ENCODE results near the gene DCAKD. TPM values are rescaled to one million over a fixed set of nuclear protein-coding genes. Genes with fewer than 3 reads are reported as not detected.

Gene DCAKD
- total and polyA plus RNA-seq, 7 donors: 6.4 to 14.2 (median 10.3) TPM

DNA sequence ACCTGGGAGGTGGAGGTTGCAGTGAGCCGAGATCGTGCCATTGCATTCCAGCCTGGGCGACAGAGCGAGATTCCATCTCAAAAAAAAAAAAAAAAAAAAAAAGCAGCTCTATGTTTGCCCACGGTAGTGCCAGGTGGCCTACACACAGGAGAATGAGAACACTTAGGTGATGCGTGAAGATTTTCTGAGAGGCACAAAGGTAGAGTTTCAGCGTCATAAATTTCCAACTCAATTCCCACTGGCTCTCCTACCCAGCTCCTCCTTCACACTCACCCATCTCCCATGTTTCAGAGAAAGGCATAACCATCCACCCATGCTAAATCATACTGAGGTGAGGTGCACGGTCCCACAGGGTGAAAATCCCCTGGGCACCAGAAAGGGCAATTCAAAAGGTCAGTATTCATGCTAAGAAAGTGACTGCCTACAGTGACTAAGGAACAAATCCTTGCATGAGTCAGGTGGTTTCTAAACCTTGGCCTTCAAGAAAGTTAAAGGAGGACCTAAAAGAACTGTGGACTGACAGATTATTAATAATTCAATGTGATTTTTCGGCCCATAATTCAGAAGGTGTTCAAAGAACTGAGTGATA, 4.8 kb downstream of the DCAKD start:
- ATAC-seq (no peak), DNase-seq (no peak)
- Histone ChIP-seq H3K4me3 (no peak overlapping the region), H3K27ac (no peak overlapping the region), H3K9me3 (no peaks in the 10 kb centered on the region), H3K4me1 (peaks cover 38% of the 10 kb centered on the region), H3K27me3 (ENCODE audit: insufficient read depth in 3 of 3, low read length in 2 of 3) (no peaks in the 10 kb centered on the region), H3K36me3 (ENCODE audit: insufficient read depth in 1 of 2, low read depth in 1 of 2) (no peaks in the 10 kb centered on the region)
- TF ChIP-seq, protein P1, sequence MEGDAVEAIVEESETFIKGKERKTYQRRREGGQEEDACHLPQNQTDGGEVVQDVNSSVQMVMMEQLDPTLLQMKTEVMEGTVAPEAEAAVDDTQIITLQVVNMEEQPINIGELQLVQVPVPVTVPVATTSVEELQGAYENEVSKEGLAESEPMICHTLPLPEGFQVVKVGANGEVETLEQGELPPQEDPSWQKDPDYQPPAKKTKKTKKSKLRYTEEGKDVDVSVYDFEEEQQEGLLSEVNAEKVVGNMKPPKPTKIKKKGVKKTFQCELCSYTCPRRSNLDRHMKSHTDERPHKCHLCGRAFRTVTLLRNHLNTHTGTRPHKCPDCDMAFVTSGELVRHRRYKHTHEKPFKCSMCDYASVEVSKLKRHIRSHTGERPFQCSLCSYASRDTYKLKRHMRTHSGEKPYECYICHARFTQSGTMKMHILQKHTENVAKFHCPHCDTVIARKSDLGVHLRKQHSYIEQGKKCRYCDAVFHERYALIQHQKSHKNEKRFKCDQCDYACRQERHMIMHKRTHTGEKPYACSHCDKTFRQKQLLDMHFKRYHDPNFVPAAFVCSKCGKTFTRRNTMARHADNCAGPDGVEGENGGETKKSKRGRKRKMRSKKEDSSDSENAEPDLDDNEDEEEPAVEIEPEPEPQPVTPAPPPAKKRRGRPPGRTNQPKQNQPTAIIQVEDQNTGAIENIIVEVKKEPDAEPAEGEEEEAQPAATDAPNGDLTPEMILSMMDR (IDR thresholded peaks at IDR 0.05): no peak
- intact Hi-C loops (cut with DNase I): loop anchor here in 1 of 2 donors (10.0 kb wide), 1 partner anchor 158 kb away; no protein-coding TSS in a partner anchor
- 73 to 91% (median 85%) methylated on average over 8 to 9 of the region's 9 CpGs for WGBS, 3 donors

DNA sequence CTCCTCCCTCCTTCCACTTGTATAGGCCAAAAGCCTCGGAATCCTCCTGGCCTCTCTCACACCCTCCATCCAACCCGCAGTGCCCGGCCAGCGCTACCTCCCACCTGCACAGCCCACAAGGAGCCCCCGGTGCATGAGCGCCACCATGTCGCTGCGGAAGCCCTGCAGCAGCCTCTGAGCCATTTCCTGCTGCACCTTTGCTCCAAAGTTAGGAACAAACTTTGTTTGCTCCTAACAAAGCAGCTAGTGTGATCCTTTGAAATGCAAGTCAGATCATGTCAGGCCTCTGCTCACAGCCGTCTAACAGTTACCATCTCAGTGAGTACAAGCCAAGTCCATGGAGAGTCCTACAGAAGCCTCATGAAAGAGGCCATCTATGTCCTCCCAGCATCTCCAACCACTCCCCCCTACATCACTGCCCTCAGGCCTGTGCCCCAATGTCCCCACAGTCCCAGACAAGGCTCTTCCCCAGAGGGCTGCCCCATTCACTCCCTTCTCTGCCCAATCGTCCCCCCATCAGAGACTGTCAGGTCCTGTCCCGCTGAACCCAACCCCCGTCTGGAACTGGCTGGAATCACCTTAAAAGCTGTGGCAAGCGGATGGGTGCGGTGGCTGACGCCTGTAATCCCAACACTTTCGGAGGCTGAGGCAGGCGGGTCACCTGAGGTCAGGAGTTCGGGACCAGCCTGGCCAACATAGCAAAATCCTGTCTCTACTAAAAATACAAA, 7.5 kb downstream of the DCAKD start:
- H3K9me3 ChIP-seq: no peaks in the 10 kb centered on the region
- WGBS, 3 donors: 82 to 85% (median 84%) methylated on average over 18 of the region's 18 CpGs
- H3K27ac ChIP-seq: no peak overlapping the region
- peaks cover 39% of the 10 kb centered on the region for H3K4me1 ChIP-seq
- TF ChIP-seq, protein P1 (IDR thresholded peaks at IDR 0.05): no peak
- no peak overlapping the region for H3K4me3 ChIP-seq
- DNase-seq (no peak), ATAC-seq (no peak)
- intact Hi-C loops (cut with DNase I): loop anchor here in 1 of 2 donors (10.0 kb wide), 1 partner anchor 161 kb away; no protein-coding TSS in a partner anchor
- no peaks in the 10 kb centered on the region for H3K36me3 ChIP-seq (ENCODE audit: insufficient read depth in 1 of 2, low read depth in 1 of 2)
- H3K27me3 ChIP-seq (ENCODE audit: insufficient read depth in 3 of 3, low read length in 2 of 3): no peaks in the 10 kb centered on the region

DNA sequence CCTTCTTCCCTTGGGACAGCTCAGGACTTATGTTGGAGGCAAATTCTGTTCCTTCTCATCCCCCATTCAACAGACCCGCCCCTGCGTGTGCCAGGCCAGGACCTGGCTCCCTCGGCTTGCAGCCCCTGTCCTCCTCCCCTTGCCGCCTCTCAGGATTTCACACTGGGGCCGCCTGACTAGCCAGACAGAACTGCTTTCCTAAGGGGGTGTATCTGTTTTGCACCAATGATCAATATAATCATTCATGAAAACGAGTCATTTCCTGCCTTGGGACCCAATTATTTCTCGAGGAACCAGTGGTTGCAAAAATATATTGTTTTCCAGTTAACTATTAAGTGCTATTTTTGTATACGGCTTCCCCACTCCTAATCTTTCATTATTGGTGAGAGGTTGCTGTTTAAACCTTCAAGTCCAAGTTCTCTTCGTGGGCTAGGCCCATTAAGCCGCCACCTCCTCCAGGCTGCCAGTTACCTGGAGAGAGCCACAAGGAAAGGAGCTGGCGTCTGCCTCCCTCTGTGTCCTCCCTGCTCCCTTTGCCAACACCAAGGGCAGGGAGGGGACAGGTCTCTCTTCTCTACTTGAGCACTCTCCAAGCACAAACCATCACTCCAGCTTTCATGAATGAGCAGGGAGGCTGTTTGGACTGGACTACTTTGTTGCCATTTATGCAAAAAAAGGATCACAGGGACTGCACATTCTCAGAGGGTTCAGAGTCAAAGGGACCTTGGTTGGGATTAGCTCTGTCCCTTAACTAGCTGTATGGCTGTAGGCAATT, 8.9 kb downstream of the DCAKD start:
- intact Hi-C loops (cut with DNase I): loop anchor here in 1 of 2 donors (10.0 kb wide), 1 partner anchor 162 kb away; no protein-coding TSS in a partner anchor
- Histone ChIP-seq H3K27ac (no peak overlapping the region), H3K9me3 (no peaks in the 10 kb centered on the region), H3K4me1 (peaks cover 43% of the 10 kb centered on the region), H3K36me3 (ENCODE audit: insufficient read depth in 1 of 2, low read depth in 1 of 2) (no peaks in the 10 kb centered on the region), H3K4me3 (no peak overlapping the region), H3K27me3 (ENCODE audit: insufficient read depth in 3 of 3, low read length in 2 of 3) (no peaks in the 10 kb centered on the region)
- ATAC-seq (no peak), DNase-seq (no peak)
- TF ChIP-seq, protein P1 (IDR thresholded peaks at IDR 0.05): no peak
- 80 to 85% (median 81%) methylated on average over 11 of the region's 11 CpGs for WGBS, 3 donors

DNA sequence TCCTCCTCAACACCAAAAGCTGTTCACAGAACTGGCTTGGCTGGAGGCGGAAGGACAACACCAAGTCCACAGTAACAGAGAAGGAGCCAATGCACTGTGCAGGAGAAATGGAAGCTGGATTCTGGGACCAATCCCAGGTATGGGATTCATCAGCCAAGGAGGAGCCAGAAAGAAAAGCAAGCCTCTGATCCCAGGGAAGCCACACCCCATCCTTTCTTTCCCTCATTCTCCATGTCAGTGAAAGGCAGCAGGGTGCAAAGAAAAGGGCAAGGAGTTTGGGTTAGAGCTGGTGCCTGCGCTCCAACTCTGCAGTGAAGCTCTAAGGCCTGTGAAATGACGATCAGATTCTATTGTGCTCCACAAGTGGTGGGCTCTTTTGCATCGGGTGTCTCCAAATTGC, 11.0 kb downstream of the DCAKD start:
- Histone ChIP-seq H3K36me3 (ENCODE audit: insufficient read depth in 1 of 2, low read depth in 1 of 2) (no peaks in the 10 kb centered on the region), H3K27me3 (ENCODE audit: insufficient read depth in 3 of 3, low read length in 2 of 3) (no peaks in the 10 kb centered on the region), H3K4me3 (no peak overlapping the region), H3K4me1 (peaks cover 32% of the 10 kb centered on the region), H3K9me3 (no peaks in the 10 kb centered on the region), H3K27ac (peak overlapping the region; percentile 27)
- TF ChIP-seq, protein P1 (IDR thresholded peaks at IDR 0.05): no peak
- intact Hi-C loops (cut with DNase I): loop anchor here in 1 of 2 donors (10.0 kb wide), 1 partner anchor 164 kb away; no protein-coding TSS in a partner anchor
- DNase-seq (peak in 1 of 2 donors; percentile 0), ATAC-seq (peak in 1 of 4 donors; percentile 28)
- 52 to 73% (median 66%) methylated on average over 4 of the region's 4 CpGs for WGBS, 3 donors
